ENCODE results near the gene RAB3IP. TPM values are rescaled to one million over a fixed set of nuclear protein-coding genes. Genes with fewer than 3 reads are reported as not detected.

Gene RAB3IP
- total RNA-seq, 1 donor from 2014 or later = 29.6 TPM

GRCh38 chr12:69719336-69720316 is 19.0 kb upstream of the RAB3IP start:
- H3K4me3 ChIP-seq = no peak overlapping the region
- no peaks in the 10 kb centered on the region for H3K9me3 ChIP-seq
- peak; percentile 56 for ATAC-seq
- TF ChIP-seq CTCF (IDR thresholded peaks at IDR 0.05) = no peak
- H3K27ac ChIP-seq = no peak overlapping the region
- no peaks in the 10 kb centered on the region for H3K4me1 ChIP-seq
- no peaks in the 10 kb centered on the region for H3K36me3 ChIP-seq
- H3K27me3 ChIP-seq = no peaks in the 10 kb centered on the region
- DNase-seq = no peak
- intact Hi-C loops (cut with DNase I) = no loop called here

- no peak for DNase-seq
- no peak for TF ChIP-seq CTCF (IDR thresholded peaks at IDR 0.05)
- no peaks in the 10 kb centered on the region for H3K36me3 ChIP-seq
- H3K9me3 ChIP-seq = no peaks in the 10 kb centered on the region
- ATAC-seq = no peak
- no peak overlapping the region for H3K4me3 ChIP-seq
- no peak overlapping the region for H3K27ac ChIP-seq
- H3K27me3 ChIP-seq = no peaks in the 10 kb centered on the region
- intact Hi-C loops (cut with DNase I) = no loop called here
- no peaks in the 10 kb centered on the region for H3K4me1 ChIP-seq
These were observed 17.9 kb upstream of the RAB3IP start for GRCh38 chr12:69720750-69721149.

- no peak for ATAC-seq
- no peak for TF ChIP-seq CTCF (IDR thresholded peaks at IDR 0.05)
- intact Hi-C loops (cut with DNase I) = no loop called here
These were observed 11.7 kb upstream of the RAB3IP start for GRCh38 chr12:69726922-69727321.

GRCh38 chr12:69732088-69732487 is 6.6 kb upstream of the RAB3IP start:
- Histone ChIP-seq H3K27ac (no peak overlapping the region), H3K27me3 (no peaks in the 10 kb centered on the region), H3K36me3 (no peaks in the 10 kb centered on the region), H3K4me3 (no peak overlapping the region), H3K9me3 (no peaks in the 10 kb centered on the region), H3K4me1 (no peaks in the 10 kb centered on the region)
- no peak for TF ChIP-seq CTCF (IDR thresholded peaks at IDR 0.05)
- intact Hi-C loops (cut with DNase I) = no loop called here
- ATAC-seq = no peak
- no peak for DNase-seq

More at GRCh38 chr12:69726922-69727321, 11.7 kb upstream of the RAB3IP start:
- H3K4me3 ChIP-seq = no peak overlapping the region
- no peak for DNase-seq
- H3K4me1 ChIP-seq = no peaks in the 10 kb centered on the region
- no peak overlapping the region for H3K27ac ChIP-seq
- H3K9me3 ChIP-seq = no peaks in the 10 kb centered on the region
- H3K36me3 ChIP-seq = no peaks in the 10 kb centered on the region
- no peaks in the 10 kb centered on the region for H3K27me3 ChIP-seq

GRCh38 chr12:69733638-69734037 is 5.0 kb upstream of the RAB3IP start:
- no peak for TF ChIP-seq CTCF (IDR thresholded peaks at IDR 0.05)
- Histone ChIP-seq H3K4me3 (no peak overlapping the region), H3K27ac (no peak overlapping the region), H3K36me3 (no peaks in the 10 kb centered on the region), H3K4me1 (no peaks in the 10 kb centered on the region), H3K9me3 (no peaks in the 10 kb centered on the region), H3K27me3 (no peaks in the 10 kb centered on the region)
- intact Hi-C loops (cut with DNase I) = no loop called here
- DNase-seq = no peak
- no peak for ATAC-seq
